WERI-Rb-1 (cell line): Measurements from ENCODE around the gene MAML3.

Source experiments
- DNase-seq: peaks from one replicate; pipeline ENCODE4 v3.0.0-alpha.2; 2020
- H3K27ac ChIP-seq: fragments of 250-450 bp; sonication (Bioruptor Pico); 2 replicates; pipeline ENCODE4 v1.5.1; 2020; ENCODE audit warnings: mild to moderate bottlenecking, moderate library complexity
- H3K27me3 ChIP-seq: fragments of 250-450 bp; sonication (Bioruptor Pico); 2 replicates; pipeline ENCODE4 v1.5.1; 2021; ENCODE audit warnings: mild to moderate bottlenecking, low read depth, moderate library complexity; ENCODE audit not compliant: insufficient read depth, severe bottlenecking
- H3K36me3 ChIP-seq: fragments of 250-450 bp; sonication (Bioruptor Pico); 2 replicates; pipeline ENCODE4 v1.5.1; 2020; ENCODE audit warnings: mild to moderate bottlenecking, moderate library complexity
- H3K4me3 ChIP-seq: 2 replicates; pipeline ENCODE4 v1.5.1; 2011; ENCODE audit warnings: low read depth, mild to moderate bottlenecking, control low read depth, low read length
- H3K9me3 ChIP-seq: fragments of 250-450 bp; sonication (Bioruptor Pico); 2 replicates; pipeline ENCODE4 v1.5.1; 2021; ENCODE audit warnings: mild to moderate bottlenecking, moderate library complexity; ENCODE audit not compliant: severe bottlenecking
- CTCF ChIP-seq: IDR thresholded peaks from 2 replicates; pipeline ENCODE4 v1.5.1; 2011; ENCODE audit warnings: low read depth, mild to moderate bottlenecking, control low read depth, inconsistent platforms, low read length

The MAML3 gene

GRCh38 chr4:139782926-139783522 is 371.0 kb downstream of the MAML3 start:
- H3K27ac ChIP-seq: no peak overlapping the region
- H3K27me3 ChIP-seq: no peaks in the 10 kb centered on the region
- no peak for DNase-seq
- no peak for TF ChIP-seq CTCF
- no peaks in the 10 kb centered on the region for H3K36me3 ChIP-seq
- H3K4me3 ChIP-seq: no peak overlapping the region
- H3K9me3 ChIP-seq: no peaks in the 10 kb centered on the region

GRCh38 chr4:139781066-139781465 is 372.9 kb downstream of the MAML3 start:
- no peaks in the 10 kb centered on the region for H3K36me3 ChIP-seq
- H3K9me3 ChIP-seq: no peaks in the 10 kb centered on the region
- H3K27me3 ChIP-seq: no peaks in the 10 kb centered on the region
- TF ChIP-seq CTCF: no peak
- DNase-seq: no peak
- H3K27ac ChIP-seq: no peak overlapping the region
- no peak overlapping the region for H3K4me3 ChIP-seq

- Histone ChIP-seq H3K9me3 (no peaks in the 10 kb centered on the region), H3K36me3 (no peaks in the 10 kb centered on the region), H3K27ac (no peak overlapping the region), H3K27me3 (no peaks in the 10 kb centered on the region), H3K4me3 (no peak overlapping the region)
- no peak for TF ChIP-seq CTCF
- DNase-seq: no peak
Measured at GRCh38 chr4:139779691-139780090, 374.3 kb downstream of the MAML3 start.

GRCh38 chr4:139777757-139778156 is 376.2 kb downstream of the MAML3 start:
- TF ChIP-seq CTCF: no peak
- no peaks in the 10 kb centered on the region for H3K36me3 ChIP-seq
- H3K9me3 ChIP-seq: no peaks in the 10 kb centered on the region
- H3K27ac ChIP-seq: no peak overlapping the region
- no peaks in the 10 kb centered on the region for H3K27me3 ChIP-seq
- no peak for DNase-seq
- H3K4me3 ChIP-seq: no peak overlapping the region

- H3K4me3 ChIP-seq: no peak overlapping the region
- H3K9me3 ChIP-seq: no peaks in the 10 kb centered on the region
- no peaks in the 10 kb centered on the region for H3K27me3 ChIP-seq
- no peak for DNase-seq
- no peak overlapping the region for H3K27ac ChIP-seq
- no peak for TF ChIP-seq CTCF
- no peaks in the 10 kb centered on the region for H3K36me3 ChIP-seq
Measured at GRCh38 chr4:139776235-139776634, 377.7 kb downstream of the MAML3 start.
